DOHH2 (cell line): ENCODE measurements around the gene AGT.

ENCODE experiments used
- H3F3A ChIP-seq: fragments of 200-600 bp; sonication (generic), shearing (Covaris generic); 2 replicates; pipeline ENCODE4 v1.6.0; 2016; ENCODE audit warnings: antibody characterized with exemption, mild to moderate bottlenecking; ENCODE audit not compliant: control insufficient read depth, insufficient read depth
- H3K27ac ChIP-seq: fragments of 200-600 bp; sonication (generic); 2 replicates; pipeline ENCODE4 v1.5.1; 2014; ENCODE audit warnings: low read depth, mild to moderate bottlenecking, low read length, moderate library complexity
- H3K27me3 ChIP-seq: fragments of 200-600 bp; sonication (generic); 2 replicates; pipeline ENCODE4 v1.6.1; 2014; ENCODE audit warnings: mild to moderate bottlenecking, low read length, mixed read lengths; ENCODE audit not compliant: control insufficient read depth
- H3K36me3 ChIP-seq: fragments of 200-600 bp; sonication (generic); 2 replicates; pipeline ENCODE4 v1.6.1; 2014; ENCODE audit warnings: mild to moderate bottlenecking, low read length, moderate library complexity, mixed read lengths; ENCODE audit not compliant: control insufficient read depth
- H3K4me1 ChIP-seq: fragments of 200-600 bp; sonication (generic); 2 replicates; pipeline ENCODE4 v1.6.1; 2014; ENCODE audit warnings: mild to moderate bottlenecking, low read length, mixed read lengths; ENCODE audit not compliant: control insufficient read depth
- H3K4me2 ChIP-seq: fragments of 200-600 bp; sonication (generic); 2 replicates; pipeline ENCODE4 v1.6.0; 2014; ENCODE audit warnings: mild to moderate bottlenecking, low read length, moderate library complexity
- H3K4me3 ChIP-seq: fragments of 200-600 bp; sonication (generic); 2 replicates; pipeline ENCODE4 v1.5.1; 2014; ENCODE audit warnings: mild to moderate bottlenecking, low read length, mixed read lengths
- H3K79me2 ChIP-seq: fragments of 200-600 bp; sonication (generic); 2 replicates; pipeline ENCODE4 v1.6.1; 2014; ENCODE audit warnings: mild to moderate bottlenecking, low read length, mixed read lengths; ENCODE audit not compliant: control insufficient read depth
- H3K9me2 ChIP-seq: fragments of 200-600 bp; sonication (generic); replicated peaks from 2 replicates; pipeline ENCODE4 v1.6.1; 2014; ENCODE audit warnings: mild to moderate bottlenecking, low read length, mixed read lengths; ENCODE audit not compliant: control insufficient read depth
- H3K9me3 ChIP-seq: fragments of 200-600 bp; sonication (generic); 2 replicates; pipeline ENCODE4 v1.6.1; 2014; ENCODE audit warnings: antibody characterized with exemption, low read length, mixed read lengths; ENCODE audit not compliant: control insufficient read depth, insufficient read depth
- H4K20me1 ChIP-seq: fragments of 200-600 bp; sonication (generic); 2 replicates; pipeline ENCODE4 v1.6.0; 2014; ENCODE audit warnings: low read depth, mild to moderate bottlenecking, antibody characterized with exemption, low read length, moderate library complexity; ENCODE audit not compliant: control insufficient read depth, insufficient read depth
- CTCF ChIP-seq: fragments of 200-600 bp; sonication (generic); IDR thresholded peaks from one replicate; pipeline ENCODE4 v1.5.1; 2014; ENCODE audit warnings: antibody characterized with exemption, mild to moderate bottlenecking, low read depth, low read length; ENCODE audit not compliant: poor library complexity, severe bottlenecking
- EZH2phosphoT487 ChIP-seq: fragments of 200-600 bp; sonication (generic); IDR thresholded peaks from 2 replicates; pipeline ENCODE4 v1.6.1; 2017; ENCODE audit warnings: borderline replicate concordance, mild to moderate bottlenecking, antibody characterized with exemption, low read length, moderate library complexity, mixed read lengths

Gene AGT

GRCh38 chr1:230696722-230697437 lies 17.0 kb downstream of the AGT start:
- TF ChIP-seq CTCF (no peak), EZH2phosphoT487 (no peak)
- Histone ChIP-seq H3K4me3 (no peak overlapping the region), H3K79me2 (no peaks in the 10 kb centered on the region), H3K9me3 (no peaks in the 10 kb centered on the region), H4K20me1 (no peaks in the 10 kb centered on the region), H3K4me2 (no peak overlapping the region), H3K27me3 (no peaks in the 10 kb centered on the region), H3K9me2 (no peaks in the 10 kb centered on the region), H3F3A (no peaks in the 10 kb centered on the region), H3K4me1 (no peaks in the 10 kb centered on the region), H3K36me3 (peaks cover 24% of the 10 kb centered on the region), H3K27ac (no peak overlapping the region)

- no peaks in the 10 kb centered on the region for H3K27me3 ChIP-seq
- no peaks in the 10 kb centered on the region for H3K4me1 ChIP-seq
- no peaks in the 10 kb centered on the region for H3F3A ChIP-seq
- no peaks in the 10 kb centered on the region for H4K20me1 ChIP-seq
- no peak overlapping the region for H3K4me2 ChIP-seq
- no peaks in the 10 kb centered on the region for H3K79me2 ChIP-seq
- no peak overlapping the region for H3K27ac ChIP-seq
- H3K36me3 ChIP-seq: peaks cover 30% of the 10 kb centered on the region
- no peaks in the 10 kb centered on the region for H3K9me2 ChIP-seq
- H3K9me3 ChIP-seq: no peaks in the 10 kb centered on the region
- H3K4me3 ChIP-seq: no peak overlapping the region
- TF ChIP-seq CTCF (no peak), EZH2phosphoT487 (no peak)
Observed at GRCh38 chr1:230696218-230696617, 17.7 kb downstream of the AGT start.

GRCh38 chr1:230694991-230695390 lies 18.9 kb downstream of the AGT start:
- no peak overlapping the region for H3K4me2 ChIP-seq
- H3K27ac ChIP-seq: no peak overlapping the region
- TF ChIP-seq EZH2phosphoT487 (no peak), CTCF (no peak)
- peaks cover 39% of the 10 kb centered on the region for H3K36me3 ChIP-seq
- H3F3A ChIP-seq: no peaks in the 10 kb centered on the region
- no peaks in the 10 kb centered on the region for H4K20me1 ChIP-seq
- H3K4me1 ChIP-seq: no peaks in the 10 kb centered on the region
- no peak overlapping the region for H3K4me3 ChIP-seq
- H3K9me2 ChIP-seq: no peaks in the 10 kb centered on the region
- no peaks in the 10 kb centered on the region for H3K79me2 ChIP-seq
- no peaks in the 10 kb centered on the region for H3K27me3 ChIP-seq
- no peaks in the 10 kb centered on the region for H3K9me3 ChIP-seq
